ENCODE data around the gene KIAA0513.

The KIAA0513 gene

DNA sequence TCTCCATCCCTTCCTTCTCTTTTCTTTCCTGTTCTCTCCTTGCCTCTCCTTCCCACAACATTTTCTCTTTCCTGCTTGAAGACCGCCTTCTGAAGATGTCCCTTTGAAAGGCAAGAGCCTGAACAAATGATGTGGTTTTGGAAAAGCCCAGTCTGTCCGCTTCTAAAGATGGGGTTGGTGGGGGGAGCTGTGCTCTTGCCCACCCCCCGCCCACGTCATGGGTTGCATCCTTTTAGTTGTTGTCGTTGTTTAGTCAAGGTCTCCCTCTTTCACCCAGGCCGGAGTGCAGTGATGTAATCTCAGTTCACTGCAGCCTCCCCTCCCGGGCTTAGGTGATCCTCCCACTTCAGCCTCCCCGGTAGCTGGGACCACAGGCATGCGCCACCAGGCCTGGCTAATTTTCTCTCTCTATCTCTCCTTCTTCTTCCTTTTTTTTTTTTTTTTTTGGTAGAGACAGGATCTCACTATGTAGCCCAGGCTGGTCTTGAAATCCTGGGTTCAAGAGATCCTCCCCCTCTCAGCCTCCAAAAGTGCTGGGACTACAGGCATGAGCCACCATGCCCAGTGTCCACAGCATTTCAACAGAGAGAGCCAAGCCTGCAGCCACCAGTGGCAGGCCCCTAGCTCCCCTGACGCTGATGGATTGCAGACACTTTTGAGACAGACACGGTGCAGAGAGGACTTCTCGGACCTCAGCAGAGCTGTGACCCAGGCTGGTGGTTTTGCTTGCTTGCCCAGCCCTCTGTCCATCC, 110.7 kb downstream of the KIAA0513 start:
- no peak overlapping the region for H3K4me3 ChIP-seq (ENCODE audit: low read length)
- no peak for DNase-seq (ENCODE audit: low read depth, low spot score)

DNA sequence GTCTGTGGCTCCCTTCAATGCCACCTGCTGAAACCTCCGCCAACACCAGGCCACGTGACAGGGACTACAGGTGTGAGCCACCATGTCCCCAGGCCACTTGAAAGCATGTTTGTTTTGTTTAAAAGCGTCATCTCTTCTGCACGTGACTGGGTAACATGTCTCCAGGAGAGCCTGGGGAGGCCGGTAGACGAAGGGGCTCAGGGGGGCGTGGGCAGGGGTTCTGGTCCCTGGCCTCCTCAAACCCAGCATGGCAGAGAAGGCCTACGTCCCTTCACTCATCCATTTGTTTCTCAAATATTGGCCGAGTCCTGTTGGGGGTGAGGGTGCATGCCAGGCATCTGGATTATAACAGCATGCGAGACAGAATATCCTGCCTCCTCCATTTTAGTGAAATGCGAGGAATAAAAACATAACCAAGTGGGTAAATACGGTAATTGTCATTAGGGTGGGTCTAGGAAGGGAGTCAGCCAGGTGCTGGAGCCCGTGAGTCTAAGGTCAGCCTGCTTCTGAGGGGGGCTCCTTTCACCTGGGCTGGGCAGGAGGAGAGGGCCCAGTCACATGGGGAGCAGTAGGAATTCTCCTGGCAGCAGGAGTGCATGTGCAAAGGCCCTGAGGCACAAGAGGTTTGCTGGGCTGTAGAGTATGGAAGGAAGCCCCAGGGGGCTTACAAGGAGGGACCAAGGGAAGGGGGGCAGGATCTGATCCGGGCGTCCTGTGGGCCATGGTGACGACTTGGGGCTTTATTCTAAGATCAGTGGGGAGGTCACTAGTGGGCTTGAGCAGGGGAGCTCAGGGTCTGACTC, 111.4 kb downstream of the KIAA0513 start:
- H3K4me3 ChIP-seq (ENCODE audit: low read length) = no peak overlapping the region
- DNase-seq (ENCODE audit: low read depth, low spot score) = no peak

DNA sequence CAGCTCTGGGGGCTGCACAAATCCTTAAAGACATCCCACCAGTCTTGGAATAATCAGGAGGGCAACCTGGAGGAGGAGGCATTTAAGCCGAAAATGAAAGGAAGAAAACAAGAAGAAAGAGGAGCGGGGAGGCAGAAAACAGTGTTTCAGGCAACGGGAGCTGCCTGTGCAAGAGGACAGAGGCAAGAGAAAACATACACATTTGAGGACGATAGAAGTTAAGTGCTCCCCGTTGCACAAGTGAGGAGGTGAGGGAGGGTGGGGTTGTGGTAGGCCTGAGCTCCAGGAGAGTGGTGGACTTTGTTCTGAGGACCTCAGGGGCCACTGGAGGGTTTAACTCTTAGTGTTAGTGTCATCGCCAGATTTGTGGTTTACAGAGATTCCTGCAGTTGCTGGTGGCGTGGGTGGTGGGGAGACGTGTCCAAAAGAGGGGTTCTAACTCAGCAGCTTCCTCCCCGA, 112.3 kb downstream of the KIAA0513 start:
- no peak overlapping the region for H3K4me3 ChIP-seq (ENCODE audit: low read length)
- no peak for DNase-seq (ENCODE audit: low read depth, low spot score)

DNA sequence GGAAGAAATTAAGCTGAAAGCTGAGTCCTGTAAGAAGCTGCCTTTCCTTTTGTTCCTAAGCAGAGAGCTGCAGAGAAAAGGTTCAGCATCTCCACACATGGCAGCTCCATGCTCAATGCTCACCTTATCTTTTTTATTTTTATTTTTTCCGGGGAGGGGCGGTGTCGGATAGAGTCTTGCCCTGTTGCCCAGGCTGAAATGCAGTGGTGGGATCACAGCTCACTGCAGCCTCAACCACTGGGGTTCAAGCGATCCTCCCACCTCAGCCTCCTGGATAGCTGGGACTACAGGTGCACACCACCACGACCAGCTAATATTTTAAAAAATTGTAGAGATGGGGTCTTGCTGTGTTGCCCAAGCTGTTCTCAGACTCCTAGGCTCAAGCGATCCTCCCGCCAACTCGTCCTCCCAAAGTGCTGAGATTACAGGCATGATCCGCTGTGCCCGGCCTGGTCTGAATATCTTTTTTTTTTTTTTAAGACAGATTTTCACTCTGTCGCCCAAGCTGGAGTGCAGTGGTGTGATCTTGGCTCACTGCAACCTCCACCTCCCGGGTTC, 112.9 kb downstream of the KIAA0513 start:
- DNase-seq (ENCODE audit: low read depth, low spot score) = no peak
- no peak overlapping the region for H3K4me3 ChIP-seq (ENCODE audit: low read length)

DNA sequence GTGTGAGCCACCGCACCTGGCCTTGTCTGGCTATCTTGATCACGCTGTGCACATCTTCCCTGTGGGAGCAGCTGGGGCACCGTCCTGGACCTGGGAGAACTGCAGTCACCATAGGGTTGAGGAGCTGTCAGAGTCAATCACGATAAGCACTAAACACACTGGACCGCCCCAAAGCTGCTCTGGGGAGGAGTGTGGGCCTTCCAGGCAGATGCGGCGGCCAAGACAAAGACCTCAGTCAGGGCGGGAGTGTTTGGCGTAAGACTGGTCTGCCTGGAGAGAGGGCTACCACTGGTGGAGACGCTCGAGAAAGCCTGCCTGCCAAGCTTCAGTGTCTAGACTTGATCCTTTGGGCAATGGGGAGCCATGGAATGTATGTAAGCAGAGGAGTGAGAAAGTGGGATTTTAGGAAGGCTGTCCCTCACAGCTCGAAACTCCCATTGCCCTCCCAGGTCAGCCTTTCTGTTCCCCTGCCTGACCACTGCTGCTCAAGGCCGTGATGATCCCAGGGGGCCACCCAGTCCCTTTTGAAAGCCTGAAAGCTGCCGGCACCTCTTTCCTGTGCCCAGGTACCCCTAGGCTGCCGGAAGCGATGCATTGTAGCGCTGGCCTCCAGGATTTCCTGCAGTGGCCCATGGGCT, 114.0 kb downstream of the KIAA0513 start:
- no peak overlapping the region for H3K4me3 ChIP-seq (ENCODE audit: low read length)
- DNase-seq (ENCODE audit: low read depth, low spot score) = no peak

DNA sequence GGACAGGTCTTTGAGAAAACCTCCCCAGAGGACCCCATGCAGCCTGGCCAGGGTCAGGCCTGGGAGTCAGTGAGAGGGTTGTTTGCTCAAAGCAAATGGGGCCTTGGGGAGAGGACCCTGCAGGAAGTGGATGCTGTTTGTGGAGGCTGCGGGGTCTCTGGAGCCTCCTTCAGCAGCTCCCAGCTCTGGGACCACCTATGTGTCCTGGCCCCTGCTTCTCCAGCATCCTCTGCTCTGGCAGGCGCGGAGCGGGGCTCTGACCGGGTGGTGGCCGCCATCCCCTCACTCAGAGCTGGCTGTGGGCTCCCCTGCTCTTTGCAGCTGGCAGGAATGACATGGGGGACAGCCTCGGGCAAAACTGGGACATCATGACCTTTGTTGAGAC, 114.5 kb downstream of the KIAA0513 start:
- DNase-seq (ENCODE audit: low read depth, low spot score) = no peak
- no peak overlapping the region for H3K4me3 ChIP-seq (ENCODE audit: low read length)

DNA sequence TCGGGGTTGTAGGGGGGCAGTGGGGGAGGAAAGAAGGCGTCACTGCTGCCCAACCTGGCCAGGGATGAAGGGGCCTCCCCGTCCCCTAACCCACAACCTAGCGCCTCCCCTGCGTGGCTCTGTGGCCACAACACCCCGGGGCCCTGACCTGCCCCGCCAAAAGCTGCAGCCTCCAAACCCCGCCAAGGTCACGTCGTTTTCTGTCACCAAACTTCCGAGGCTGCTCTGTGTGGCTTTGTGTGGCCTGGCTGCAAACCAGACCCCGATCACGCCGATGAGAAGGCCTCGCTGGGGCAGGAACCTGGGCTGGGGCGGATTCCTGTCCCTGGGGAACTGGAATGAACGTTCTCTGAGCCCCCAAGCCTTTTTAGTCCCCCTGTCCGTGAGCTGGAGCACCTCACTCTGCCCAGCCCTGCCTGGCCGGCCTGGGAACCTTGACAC, 115.2 kb downstream of the KIAA0513 start:
- H3K4me3 ChIP-seq (ENCODE audit: low read length) = no peak overlapping the region
- DNase-seq (ENCODE audit: low read depth, low spot score) = no peak
